Stimulated activated CD4-positive, alpha-beta T cell treated with anti-CD3 and anti-CD28 coated beads, Interleukin-4, amount 100 ng/mL, for 48 hours (primary cell): ENCODE data around the gene COX19.

Source experiments
- DNase-seq, 2 donors: peaks; one replicate each; pipeline ENCODE4 v3.0.0-alpha.2; 2020; ENCODE audit warnings: low read depth in 2 of 2

Gene COX19

DNA sequence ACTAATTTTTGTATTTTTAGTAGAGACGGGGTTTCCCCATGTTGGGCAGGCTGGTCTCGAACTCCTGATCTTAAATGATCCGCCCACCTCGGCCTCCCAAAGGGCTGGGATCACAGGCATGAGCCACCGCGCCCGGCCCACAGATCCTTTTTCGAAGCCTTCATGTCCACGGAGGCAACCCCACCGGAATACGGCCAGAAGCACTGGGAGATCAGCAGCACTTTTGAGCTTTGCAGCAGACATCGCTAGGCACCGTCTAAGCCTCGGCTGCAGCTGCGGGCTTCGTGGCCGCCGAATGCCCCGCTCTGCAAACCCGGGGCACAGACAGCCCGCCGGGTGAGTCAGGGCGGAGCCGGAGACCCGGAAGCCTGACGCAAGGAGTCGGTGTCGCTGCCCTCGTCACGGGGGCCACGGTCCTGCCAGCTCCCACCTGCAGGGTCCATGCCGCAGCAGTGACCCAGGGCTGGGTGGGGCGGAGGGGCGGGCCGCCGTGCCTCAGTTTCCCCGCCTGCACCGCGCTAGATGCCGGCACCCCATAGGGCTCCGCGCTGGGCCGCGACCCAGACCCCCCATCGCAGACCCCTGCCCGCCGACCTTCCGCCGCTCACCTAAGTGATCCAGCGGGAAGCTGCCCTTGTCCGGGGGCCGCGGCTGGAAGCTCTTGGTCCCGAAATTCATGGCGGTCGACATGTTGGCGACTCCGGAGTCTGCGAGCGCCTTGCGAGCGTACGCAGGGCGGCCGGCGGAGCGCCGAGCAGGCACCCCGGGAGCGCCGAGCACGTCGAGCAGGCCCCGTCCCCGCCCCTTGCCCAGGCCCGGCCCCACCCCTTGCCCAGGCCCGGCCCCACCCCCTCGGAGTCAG lies at the start of gene COX19:
Gene COX19, minus strand, starts transcription at position 730 of the 862 bp plus-strand sequence. Its CDS starts 40 bp downstream, at position 690.
- DNase-seq: peak; percentile 87 to 91

DNA sequence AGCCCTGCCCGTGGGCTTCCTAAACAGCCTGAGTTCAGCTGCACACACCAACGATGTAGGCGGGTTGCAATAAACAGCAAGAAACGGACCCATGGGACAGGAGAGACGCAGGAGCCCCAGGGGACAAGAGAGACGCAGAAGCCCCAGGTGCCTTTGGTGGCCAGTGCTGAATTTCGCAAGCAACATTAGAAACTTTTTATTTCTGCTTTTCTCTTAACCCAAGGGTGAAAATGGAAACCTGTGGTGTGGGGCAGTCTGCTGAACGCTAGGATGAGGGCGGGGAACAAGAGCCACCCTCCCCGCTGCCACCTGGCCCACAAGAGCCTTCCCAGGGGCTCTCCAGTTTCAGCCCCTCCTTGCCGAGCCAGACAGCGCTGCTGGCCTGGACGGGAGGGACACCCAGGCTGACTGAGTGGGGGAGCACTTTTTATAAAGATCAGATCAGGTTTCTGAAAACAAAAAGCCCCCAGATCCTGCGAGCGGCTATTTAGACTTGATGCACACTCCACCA lies 49.0 kb upstream of the COX19 start:
- DNase-seq: no peak

DNA sequence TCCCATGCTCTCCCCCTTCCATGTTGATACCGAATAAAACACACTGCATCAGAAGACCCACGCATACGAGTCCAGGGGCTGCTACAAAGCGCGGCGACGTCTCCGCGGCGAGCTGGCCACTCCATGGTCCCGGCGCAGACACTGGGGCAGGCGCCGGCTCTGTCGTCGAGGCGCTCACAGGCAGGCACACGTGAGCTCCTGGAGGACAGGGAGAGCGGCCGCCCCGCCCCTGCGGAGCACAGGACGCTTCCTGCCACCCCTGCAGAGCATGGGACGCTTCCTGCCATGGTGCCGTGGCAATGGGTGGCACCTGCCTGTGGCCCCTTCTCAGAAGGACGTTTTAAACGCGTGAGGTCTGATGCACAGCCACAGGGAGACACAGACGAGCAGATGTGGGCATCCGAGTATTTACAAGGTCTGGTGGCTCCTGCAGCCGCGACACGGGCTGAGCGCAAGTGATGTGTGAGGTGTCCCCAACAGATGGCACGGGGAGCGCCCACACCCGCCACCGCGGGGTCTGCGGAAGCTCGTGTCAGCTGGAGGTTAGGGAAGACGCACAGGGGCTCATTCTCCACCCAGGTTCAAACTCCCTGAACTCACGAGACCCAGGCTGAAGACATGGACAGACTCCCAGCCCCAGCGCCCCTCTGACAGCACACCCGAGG lies 47.6 kb upstream of the COX19 start:
- no peak for DNase-seq

GRCh38 chr7:1022356-1022755 lies 47.0 kb upstream of the COX19 start:
- no peak for DNase-seq

DNA sequence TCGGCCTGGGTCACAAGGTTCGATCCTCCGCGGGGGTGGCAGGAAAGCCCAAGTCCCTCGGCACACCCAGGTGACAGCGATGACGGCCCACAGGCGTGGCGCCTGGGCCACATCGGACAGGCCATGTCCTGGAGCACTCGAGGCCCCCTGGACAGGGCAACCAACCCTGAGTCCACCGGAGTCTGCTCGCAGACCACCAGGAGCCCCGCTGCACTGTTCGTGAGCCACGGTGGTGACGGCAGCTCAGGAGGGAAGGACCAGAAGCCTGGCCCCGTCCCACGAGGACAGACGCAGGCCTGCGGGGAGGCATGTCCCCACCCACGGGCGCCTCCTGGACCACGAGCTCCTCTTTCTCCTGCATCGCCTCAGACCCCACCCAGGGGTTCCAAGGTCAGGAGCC lies 46.6 kb upstream of the COX19 start:
- no peak for DNase-seq

DNA sequence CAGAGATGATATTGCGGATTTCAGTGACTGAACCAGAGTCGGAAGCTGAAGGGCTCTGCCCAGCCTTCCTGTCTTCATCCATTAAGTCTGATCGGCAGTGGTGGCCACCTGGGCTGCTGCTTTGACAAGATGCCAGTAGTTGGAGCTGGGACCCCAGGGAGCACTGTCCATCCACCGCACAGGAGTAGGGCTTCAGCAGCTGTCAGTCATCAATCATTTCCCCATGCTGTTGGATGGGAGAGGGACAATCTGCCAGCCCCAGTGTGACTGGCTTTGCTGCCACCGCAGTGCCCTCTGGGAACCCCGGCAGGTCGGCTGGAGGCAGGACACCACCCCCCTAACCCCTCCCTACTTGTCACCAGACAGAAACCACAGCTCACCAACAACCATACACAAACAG lies 46.0 kb upstream of the COX19 start:
- DNase-seq: no peak

DNA sequence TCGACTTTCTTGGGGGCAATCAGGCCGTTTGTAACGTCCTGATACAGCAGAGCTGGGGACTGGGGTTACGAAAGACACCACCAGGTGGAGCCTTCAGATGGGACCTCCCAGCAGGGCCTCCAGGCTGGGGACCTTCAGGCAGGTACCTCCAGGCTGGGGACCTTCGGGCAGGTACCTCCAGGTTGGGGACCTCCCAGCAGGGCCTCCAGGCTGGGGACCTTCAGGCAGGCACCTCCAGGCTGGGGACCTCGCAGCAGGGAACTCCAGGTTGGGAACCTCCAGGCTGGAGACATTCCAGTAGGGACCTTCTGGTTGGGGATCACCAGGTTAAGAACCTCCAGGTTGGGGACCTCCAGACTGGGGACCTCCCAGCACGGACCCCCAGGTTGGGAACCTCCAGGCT lies 45.5 kb upstream of the COX19 start:
- DNase-seq: no peak

DNA sequence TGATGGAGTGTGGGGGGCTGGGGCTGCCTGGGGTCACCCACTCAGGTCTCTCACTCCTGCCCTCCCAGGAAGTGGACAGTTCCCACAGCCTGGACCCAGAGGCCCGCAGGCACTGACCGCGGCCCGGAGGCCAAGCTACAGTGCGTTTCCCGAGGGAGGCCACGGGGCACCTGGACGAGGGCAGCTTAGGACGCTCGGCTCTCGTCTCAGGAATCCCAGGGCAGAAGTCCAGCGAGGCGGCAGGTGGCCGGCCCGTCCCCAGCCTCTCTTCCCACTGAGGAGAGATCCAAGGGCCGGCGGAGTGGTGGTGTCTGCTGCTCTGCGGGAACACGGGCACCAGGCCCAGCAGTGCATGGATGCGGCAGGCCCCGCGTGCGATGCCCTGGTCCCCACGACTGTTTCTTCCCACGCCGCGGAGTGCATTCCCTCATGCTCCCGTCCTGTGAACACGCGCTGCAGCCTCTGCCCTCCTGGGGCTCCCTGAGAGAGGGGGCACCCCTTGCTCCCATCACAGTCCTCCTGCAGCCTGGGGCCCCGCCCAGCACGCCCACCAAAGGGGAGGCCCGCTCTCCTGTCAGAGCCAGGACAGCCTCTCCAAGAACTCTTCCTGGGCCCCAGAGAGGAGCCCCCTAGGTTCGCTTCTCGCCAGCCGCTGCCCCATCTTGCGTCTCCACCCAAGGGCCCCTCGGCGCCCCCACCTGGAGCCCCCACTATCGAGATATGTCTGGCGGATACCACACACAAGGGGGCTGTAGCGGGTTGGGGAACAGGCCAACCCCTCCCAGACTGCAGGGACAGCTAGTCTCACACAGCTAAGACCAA lies 44.7 kb upstream of the COX19 start:
- DNase-seq: no peak

DNA sequence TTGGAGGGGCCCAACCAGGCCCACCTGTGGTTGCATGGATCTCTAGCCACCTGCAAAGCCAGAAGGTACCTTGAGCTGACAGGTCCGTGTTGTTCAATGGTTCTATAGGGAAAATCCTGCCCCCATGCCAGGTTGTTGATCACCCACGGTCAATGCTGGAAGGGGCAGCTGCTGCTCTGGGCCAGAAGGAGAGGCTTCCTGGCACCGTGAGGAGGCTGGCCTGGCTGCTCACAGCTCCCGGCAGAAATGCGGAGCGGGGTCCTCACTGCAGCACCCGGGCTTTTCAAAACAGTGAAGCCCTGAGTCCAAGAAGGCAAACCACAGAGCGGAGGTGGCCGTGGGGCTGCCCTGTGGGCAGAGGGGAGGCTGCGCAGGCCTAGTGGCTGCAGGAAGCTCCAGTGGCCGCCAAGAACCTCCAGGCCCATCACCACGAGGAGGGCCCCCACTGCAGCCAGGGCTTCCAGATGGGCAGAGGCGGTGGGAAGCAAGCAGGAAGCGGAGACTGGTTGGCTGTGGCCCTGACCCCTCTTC lies 44.0 kb upstream of the COX19 start:
- DNase-seq: no peak

DNA sequence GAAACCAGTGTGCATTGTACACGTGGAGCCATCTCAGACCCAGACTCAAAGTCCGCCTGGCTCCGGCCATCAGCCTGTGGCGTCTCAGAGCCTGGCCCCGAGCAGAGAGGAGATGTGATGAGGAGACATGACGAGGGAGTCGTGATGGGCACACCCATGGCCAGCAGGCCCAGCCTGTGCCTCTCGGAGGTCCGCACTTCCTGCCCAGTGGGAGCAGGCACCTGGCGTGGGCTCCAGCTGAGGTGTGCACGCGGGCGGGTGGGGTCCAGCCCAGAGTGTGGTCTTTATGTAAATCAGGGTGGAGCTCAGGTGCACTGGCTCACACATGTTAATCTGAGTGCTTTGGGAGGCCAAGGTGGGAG lies 43.0 kb upstream of the COX19 start:
- DNase-seq: no peak

DNA sequence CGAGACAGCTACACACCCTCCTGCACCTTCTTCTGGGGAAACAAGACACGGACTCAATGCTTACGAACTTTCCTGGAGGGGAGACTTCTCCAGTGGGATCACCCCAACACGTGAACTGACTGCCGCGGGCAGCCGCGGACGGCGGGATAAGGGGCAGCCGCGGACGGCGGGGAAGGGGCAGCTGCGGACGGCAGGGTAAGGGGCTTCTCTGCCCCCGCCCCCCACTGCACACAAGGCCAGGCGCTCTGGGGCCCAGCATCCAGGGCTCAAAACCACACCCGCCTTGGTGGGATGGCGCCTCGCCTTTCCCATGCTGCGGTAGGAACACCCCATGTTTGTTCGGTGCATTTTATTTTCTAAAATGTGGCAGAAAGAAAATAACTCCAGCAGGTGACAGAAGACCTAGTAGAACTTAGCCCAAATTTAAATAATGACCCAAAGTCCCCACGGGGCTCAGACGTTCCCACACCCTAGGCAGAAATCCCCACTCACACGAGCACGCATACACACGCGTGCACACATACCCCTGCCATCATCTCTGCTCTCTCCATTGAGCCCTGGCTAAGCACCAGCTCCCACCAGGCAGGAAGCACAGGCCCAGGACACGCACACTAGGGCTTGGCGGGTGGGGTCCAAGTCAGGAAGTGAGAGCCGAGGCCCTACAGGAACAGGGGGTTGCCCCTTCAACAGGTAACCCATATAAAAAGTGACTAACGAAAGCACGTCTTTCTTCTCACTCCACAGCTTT lies 42.4 kb upstream of the COX19 start:
- no peak for DNase-seq

- no peak for DNase-seq
Measured at GRCh38 chr7:1016577-1017531, 41.5 kb upstream of the COX19 start.

DNA sequence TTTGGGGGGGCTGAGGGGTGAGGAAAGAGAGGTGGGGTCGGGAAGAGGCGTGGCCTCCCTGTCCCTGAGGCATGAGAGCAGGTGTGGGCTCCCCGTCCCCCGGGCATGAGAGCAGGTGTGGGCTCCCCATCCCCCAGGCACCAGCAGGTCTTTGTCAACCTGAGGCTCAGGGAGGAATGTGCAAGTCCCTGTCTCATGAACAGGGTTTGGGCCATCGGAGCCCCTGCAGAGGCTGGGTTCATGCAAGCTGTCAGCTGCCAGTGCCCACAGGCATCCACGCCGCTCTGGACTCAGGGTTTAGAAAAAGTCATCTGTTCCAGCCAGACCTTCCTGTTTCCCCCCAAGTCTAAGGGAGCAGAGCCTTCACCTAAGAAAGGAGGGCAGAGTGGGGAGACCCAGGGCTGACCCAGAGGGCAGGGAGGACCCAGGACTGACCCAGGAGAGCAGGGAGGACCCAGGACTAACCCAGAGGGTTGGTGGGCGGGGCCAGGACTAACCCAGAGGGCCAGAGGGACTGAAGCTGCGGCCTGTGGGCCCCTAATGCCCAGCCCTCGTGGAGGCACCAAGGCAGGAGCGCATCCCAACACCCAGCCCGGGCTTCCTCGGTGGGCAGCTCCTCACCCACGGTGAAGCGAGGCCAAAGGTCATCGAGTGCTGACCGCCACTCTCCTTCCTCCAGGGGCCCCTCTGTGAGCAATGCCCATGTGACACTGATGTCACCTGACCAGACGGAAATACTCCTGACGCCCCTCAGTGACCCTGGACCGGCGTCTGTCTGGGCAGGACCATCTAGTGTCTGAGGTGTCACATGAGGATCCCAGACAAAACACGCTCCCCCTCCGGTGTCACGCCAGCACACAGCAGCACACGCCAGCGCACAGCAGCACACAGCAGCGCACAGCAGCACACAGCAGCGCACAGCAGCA lies 40.1 kb upstream of the COX19 start:
- DNase-seq: no peak

DNA sequence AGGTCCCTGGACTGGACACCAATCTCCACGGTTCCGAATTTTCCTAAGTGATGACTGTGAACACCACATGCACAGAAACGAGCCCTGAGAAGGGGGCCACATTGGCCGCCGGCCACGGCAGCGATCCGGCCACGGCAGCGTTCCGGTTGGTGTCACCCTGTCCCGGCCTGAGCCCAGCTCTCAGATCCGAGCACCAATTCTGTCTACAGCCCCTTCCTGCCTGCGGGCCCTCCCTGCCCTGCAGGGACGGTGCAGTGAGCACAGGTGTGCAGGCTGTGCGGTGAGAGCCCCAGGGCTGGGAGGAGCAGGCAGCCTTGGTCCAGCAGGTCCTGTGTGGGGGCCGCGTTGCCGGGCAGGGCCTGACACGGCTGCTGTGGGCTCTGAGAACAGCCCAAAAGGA lies 39.3 kb upstream of the COX19 start:
- no peak for DNase-seq

DNA sequence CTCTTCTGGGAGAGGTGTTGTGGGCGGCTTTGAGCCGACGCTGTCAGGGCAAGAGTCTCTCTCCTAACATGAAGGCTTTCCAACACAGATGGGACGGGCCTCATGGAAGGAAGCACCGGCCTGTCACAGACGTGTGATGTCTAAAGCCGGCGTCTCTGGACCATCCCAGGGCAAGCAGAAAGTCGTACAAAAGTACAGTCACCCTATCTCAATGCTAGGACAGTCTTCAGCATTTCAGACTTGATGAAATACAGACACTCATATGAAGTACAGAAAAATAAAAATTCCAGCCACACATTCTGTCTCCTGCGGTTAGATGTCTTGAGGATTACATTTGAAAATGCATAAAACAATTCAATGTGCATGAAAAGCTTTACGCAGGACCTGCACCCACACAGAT lies 38.2 kb upstream of the COX19 start:
- DNase-seq: no peak

GRCh38 chr7:1012716-1013095 lies 37.4 kb upstream of the COX19 start:
- no peak for DNase-seq

GRCh38 chr7:1012004-1012715 lies 36.8 kb upstream of the COX19 start:
- no peak for DNase-seq

DNA sequence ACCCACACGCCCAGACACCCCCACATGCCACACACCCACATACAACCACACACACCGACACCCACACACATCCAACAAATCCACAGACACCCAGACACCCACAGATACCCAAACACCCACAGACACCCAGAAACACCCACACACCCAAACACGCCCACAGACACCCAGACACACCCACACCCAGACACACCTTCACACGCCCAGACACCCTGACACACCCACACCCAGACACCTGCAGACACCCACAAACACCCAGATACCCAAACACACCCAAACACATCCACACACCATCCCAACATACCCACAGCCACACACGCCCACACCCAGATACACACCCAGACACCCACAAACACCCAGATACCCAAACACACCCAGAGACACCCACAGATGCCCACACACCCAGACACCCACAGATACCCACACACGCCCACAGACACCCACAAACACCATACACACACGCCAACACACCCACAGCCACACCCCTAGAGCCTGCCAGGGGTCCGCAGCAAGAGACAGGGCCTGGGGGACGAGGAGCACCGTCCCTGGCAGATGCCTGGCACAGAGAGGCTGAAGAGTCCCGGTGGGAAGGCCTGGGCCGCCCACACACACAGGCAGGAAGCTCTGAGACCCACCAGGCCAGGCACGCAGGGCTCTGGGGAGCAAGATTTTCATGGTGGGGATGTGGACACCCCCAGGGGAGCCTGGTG lies 36.1 kb upstream of the COX19 start:
- DNase-seq: no peak
